ENCODE data around the gene STMN1. TPM values are rescaled to one million over a fixed set of nuclear protein-coding genes. Genes with fewer than 3 reads are reported as not detected.

STMN1 gene
- total and polyA plus RNA-seq, 7 donors: 30.7 to 175 (median 37.5) TPM

DNA sequence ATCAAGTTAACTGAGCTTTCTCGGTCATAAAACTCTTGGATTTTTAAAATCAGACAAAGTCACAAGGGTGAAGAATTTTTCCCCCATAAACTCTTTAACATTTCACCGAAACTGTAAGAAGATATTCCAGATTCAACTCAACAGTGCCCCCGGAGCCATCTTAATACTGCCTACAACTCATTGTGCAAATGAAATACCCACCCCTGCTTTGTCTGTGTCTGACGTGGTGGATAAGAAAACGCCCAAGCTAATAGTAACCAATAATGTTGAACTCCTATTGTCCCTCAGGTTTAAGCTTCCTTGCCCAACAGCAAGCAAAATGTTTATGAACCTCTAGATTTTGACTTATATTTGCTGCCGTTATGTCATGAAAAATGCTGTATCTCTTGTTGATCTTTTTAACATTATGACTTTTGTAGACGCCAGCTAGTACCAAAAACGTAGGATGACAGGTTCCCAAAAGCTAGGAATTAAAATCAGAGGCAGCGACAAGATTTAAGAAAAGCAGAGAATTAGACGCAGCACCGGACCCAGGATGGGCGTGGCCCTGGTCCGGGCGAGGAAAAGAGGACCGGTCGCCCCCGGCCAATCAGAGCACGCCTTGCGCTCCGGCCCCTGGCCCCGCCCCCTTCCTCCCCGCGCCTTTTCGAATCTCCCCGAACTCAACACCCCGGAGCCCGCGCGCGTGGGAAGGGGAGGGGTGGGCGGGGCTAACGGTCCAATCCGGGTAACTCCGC lies 1.1 kb downstream of the STMN1 start:
- Histone ChIP-seq H3K4me3 (peak overlapping the region; percentile 61 to 75 (median 68)), H3K9me3 (no peaks in the 10 kb centered on the region), H3K36me3 (peaks cover 0 to 30% (median 6%) of the 10 kb centered on the region in 4 donors), H3K4me1 (peaks cover 0 to 29% (median 20%) of the 10 kb centered on the region in 4 donors), H3K27me3 (no peaks in the 10 kb centered on the region), H3K27ac (peak overlapping the region; percentile 76 to 79 (median 78))
- peak; percentile 97 for DNase-seq
- WGBS, 2 donors: 1 to 2% methylated on average over 34 of the region's 34 CpGs
- intact Hi-C loops (cut with DNase I): loop anchor here (5.0 kb wide), 1 partner anchor 207 kb away; the partner anchor contains the start of gene PDIK1L
- TF ChIP-seq POLR2AphosphoS5 (IDR thresholded peaks at IDR 0.05) (no peak), POLR2A (IDR thresholded peaks at IDR 0.05) (no peak), EP300 (IDR thresholded peaks at IDR 0.05) (no peak)
- TF ChIP-seq, protein P1, sequence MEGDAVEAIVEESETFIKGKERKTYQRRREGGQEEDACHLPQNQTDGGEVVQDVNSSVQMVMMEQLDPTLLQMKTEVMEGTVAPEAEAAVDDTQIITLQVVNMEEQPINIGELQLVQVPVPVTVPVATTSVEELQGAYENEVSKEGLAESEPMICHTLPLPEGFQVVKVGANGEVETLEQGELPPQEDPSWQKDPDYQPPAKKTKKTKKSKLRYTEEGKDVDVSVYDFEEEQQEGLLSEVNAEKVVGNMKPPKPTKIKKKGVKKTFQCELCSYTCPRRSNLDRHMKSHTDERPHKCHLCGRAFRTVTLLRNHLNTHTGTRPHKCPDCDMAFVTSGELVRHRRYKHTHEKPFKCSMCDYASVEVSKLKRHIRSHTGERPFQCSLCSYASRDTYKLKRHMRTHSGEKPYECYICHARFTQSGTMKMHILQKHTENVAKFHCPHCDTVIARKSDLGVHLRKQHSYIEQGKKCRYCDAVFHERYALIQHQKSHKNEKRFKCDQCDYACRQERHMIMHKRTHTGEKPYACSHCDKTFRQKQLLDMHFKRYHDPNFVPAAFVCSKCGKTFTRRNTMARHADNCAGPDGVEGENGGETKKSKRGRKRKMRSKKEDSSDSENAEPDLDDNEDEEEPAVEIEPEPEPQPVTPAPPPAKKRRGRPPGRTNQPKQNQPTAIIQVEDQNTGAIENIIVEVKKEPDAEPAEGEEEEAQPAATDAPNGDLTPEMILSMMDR (IDR thresholded peaks at IDR 0.05): no peak

DNA sequence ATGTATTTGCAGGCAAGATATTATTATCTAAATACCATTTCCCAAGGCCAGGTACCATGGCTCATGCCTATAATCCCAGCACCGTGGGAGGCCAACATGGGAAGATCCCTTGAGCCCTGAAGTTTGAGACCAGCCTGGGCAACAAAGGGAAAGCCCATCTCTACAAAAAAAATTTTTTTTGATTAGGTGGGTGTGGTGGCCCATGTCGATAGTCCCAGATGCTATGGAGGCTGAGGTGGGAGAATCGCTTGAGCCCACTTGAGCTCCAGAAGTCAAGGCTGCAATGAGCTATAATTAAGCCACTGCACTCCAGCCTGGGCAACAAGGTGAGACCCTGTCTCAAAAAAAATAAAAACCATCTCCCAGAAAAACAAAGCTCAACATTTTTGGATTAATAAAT lies 2.2 kb downstream of the STMN1 start:
- TF ChIP-seq, protein P1 (IDR thresholded peaks at IDR 0.05): no peak
- TF ChIP-seq POLR2AphosphoS5 (IDR thresholded peaks at IDR 0.05): no peak
- no peak for TF ChIP-seq EP300 (IDR thresholded peaks at IDR 0.05)
- no peak for TF ChIP-seq POLR2A (IDR thresholded peaks at IDR 0.05)
- Histone ChIP-seq H3K4me1 (peaks cover 0 to 29% (median 20%) of the 10 kb centered on the region in 4 donors), H3K27me3 (no peaks in the 10 kb centered on the region), H3K4me3 (no peak overlapping the region), H3K9me3 (no peaks in the 10 kb centered on the region), H3K27ac (no peak overlapping the region), H3K36me3 (peaks cover 0 to 40% (median 9%) of the 10 kb centered on the region in 4 donors)
- DNase-seq: peak; percentile 22
- WGBS, 2 donors: 68 to 85% methylated on average over 3 of the region's 3 CpGs
- intact Hi-C loops (cut with DNase I): loop anchor here (5.0 kb wide), 1 partner anchor 208 kb away; the partner anchor contains the start of gene PDIK1L

DNA sequence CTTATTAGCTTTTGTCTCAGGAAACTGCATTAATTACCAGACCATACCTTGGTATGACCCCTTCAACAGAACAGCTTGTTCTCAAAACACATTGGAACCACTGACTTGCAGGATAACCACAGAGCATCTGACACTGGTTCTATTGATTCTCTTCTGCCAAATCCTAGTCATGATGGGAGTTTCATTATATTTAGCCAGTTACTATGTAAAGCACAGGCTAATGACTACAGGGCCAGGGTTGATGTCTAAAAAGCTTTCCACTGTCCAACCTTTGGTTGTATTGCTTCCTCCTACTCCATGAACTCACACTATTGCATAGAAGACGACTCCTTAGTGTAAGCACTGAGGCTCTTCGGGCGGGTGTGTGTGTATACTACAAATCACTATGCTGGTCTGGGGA lies 3.8 kb downstream of the STMN1 start:
- peaks cover 0 to 29% (median 20%) of the 10 kb centered on the region in 4 donors for H3K4me1 ChIP-seq
- H3K9me3 ChIP-seq: no peaks in the 10 kb centered on the region
- whole genome bisulfite sequencing, 2 donors: 78 to 88% methylated on average over 3 of the region's 3 CpGs
- H3K27me3 ChIP-seq: no peaks in the 10 kb centered on the region
- H3K4me3 ChIP-seq: no peak overlapping the region
- no peak for DNase-seq
- TF ChIP-seq, protein P1 (IDR thresholded peaks at IDR 0.05): no peak
- no peak for TF ChIP-seq EP300 (IDR thresholded peaks at IDR 0.05)
- no peak for TF ChIP-seq POLR2A (IDR thresholded peaks at IDR 0.05)
- TF ChIP-seq POLR2AphosphoS5 (IDR thresholded peaks at IDR 0.05): no peak
- no peak overlapping the region for H3K27ac ChIP-seq
- intact Hi-C loops (cut with DNase I): loop anchor here (5.0 kb wide), 1 partner anchor 210 kb away; the partner anchor contains the start of gene PDIK1L
- H3K36me3 ChIP-seq: peaks cover 0 to 49% (median 9%) of the 10 kb centered on the region in 4 donors

DNA sequence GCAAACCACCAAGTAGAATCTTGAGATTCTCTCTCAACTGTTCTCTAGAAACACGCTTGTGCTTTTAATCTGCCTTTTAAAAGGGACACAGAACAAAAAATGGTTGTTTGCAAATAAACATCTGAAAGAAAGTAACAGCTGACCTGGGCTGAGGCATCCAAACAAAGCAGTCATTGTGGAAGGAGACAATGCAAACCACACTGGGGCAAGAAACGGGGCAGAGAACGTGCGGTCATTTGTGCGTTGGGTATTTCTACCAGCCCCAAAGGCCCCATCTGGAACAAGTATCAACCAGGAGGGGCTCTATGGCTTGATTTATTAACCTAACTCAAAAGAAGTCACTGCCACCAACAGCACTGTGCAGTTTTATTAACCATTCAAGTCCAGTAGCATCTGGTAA lies 6.0 kb downstream of the STMN1 start:
- H3K27me3 ChIP-seq: no peaks in the 10 kb centered on the region
- intact Hi-C loops (cut with DNase I): loop anchor here (5.0 kb wide), 1 partner anchor 212 kb away; the partner anchor contains the start of gene PDIK1L
- H3K9me3 ChIP-seq: no peaks in the 10 kb centered on the region
- DNase-seq: no peak
- TF ChIP-seq, protein P1 (IDR thresholded peaks at IDR 0.05): no peak
- TF ChIP-seq POLR2A (IDR thresholded peaks at IDR 0.05): no peak
- TF ChIP-seq EP300 (IDR thresholded peaks at IDR 0.05): no peak
- no peak for TF ChIP-seq POLR2AphosphoS5 (IDR thresholded peaks at IDR 0.05)
- H3K4me1 ChIP-seq: peaks cover 0 to 24% (median 19%) of the 10 kb centered on the region in 4 donors
- H3K4me3 ChIP-seq: no peak overlapping the region
- WGBS, 2 donors: 91 to 92% methylated on average over 5 of the region's 5 CpGs
- peaks cover 0 to 49% (median 9%) of the 10 kb centered on the region in 4 donors for H3K36me3 ChIP-seq
- no peak overlapping the region for H3K27ac ChIP-seq
